Common myeloid progenitor, CD34-positive (primary cell): Measurements from ENCODE around the gene STOX2.
"Not testable (repeated sequence)": the region's sequence is repeated elsewhere in the genome, so short reads cannot be mapped to it uniquely, and the experiment has no call there.

Experiments
- CTCF ChIA-PET: fragments of 350-600 bp; sonication (Branson Sonifier 250); formaldehyde crosslinking; loops from one replicate; lab custom pipeline; 2021; ENCODE audit warnings: antibody characterized with exemption; lab: Charles Lee
- POLR2A ChIA-PET: fragments of 350-600 bp; sonication (Branson Sonifier 250); formaldehyde crosslinking; loops from one replicate; lab custom pipeline; 2021; ENCODE audit warnings: antibody characterized with exemption; lab: Charles Lee
- DNase-seq, 3 donors: peaks; one replicate each; pipeline versions ENCODE4 v3.0.0 to v3.0.0-alpha.2; 2013
- H3K27ac ChIP-seq, 2 experiments: 1 replicate in 1 of 2; 2 replicates in 1 of 2; pipeline ENCODE4 v1.7.0; 2013; ENCODE audit warnings: inconsistent platforms in 2 of 2, low read length in 2 of 2, mild to moderate bottlenecking in 2 of 2, low read depth in 1 of 2, moderate library complexity in 1 of 2; ENCODE audit not compliant: severe bottlenecking in 2 of 2, insufficient read depth in 1 of 2, poor library complexity in 1 of 2
- H3K27me3 ChIP-seq, 5 experiments: replicated peaks in 2 of 5; 1 replicate in 3 of 5; 2 replicates in 2 of 5; pipeline versions ENCODE4 v1.6.1 to v1.7.0; 2013; ENCODE audit warnings: low read length in 4 of 5, mild to moderate bottlenecking in 2 of 5, moderate library complexity in 2 of 5, inconsistent platforms in 1 of 5; ENCODE audit not compliant: insufficient read depth in 5 of 5, control insufficient read depth in 4 of 5
- H3K36me3 ChIP-seq, 4 experiments: 1 replicate in 2 of 4; 2 replicates in 2 of 4; pipeline versions ENCODE4 v1.6.1 to v1.7.0; 2013; ENCODE audit warnings: low read length in 3 of 4, control low read depth in 1 of 4, mild to moderate bottlenecking in 1 of 4; ENCODE audit not compliant: control insufficient read depth in 4 of 4, insufficient read depth in 4 of 4
- H3K4me1 ChIP-seq, 4 experiments: 1 replicate in 3 of 4; 2 replicates in 1 of 4; pipeline versions ENCODE4 v1.6.1 to v1.7.1; 2013; ENCODE audit warnings: low read length in 3 of 4, mild to moderate bottlenecking in 3 of 4, control low read depth in 1 of 4, inconsistent platforms in 1 of 4, moderate library complexity in 1 of 4; ENCODE audit not compliant: control insufficient read depth in 4 of 4, insufficient read depth in 4 of 4; ENCODE audit errors: control extremely low read depth in 1 of 4
- H3K4me3 ChIP-seq, 7 experiments: 1 replicate in 4 of 7; 2 replicates in 3 of 7; pipeline versions ENCODE4 v1.5.1 to v1.7.0; 2013; ENCODE audit warnings: mild to moderate bottlenecking in 7 of 7, low read length in 6 of 7, moderate library complexity in 6 of 7, inconsistent platforms in 2 of 7, low read depth in 2 of 7, control low read depth in 1 of 7; ENCODE audit not compliant: insufficient read depth in 4 of 7, control insufficient read depth in 1 of 7; ENCODE audit errors: extremely low read depth in 1 of 7
- H3K9me3 ChIP-seq, 5 experiments: 1 replicate in 4 of 5; 2 replicates in 1 of 5; pipeline versions ENCODE4 v1.6.1 to v1.7.1; 2013; ENCODE audit warnings: low read length in 4 of 5, mild to moderate bottlenecking in 2 of 5, inconsistent platforms in 1 of 5, low read depth in 1 of 5, moderate library complexity in 1 of 5; ENCODE audit not compliant: control insufficient read depth in 4 of 5, insufficient read depth in 2 of 5; ENCODE audit errors: control extremely low read depth in 1 of 5
- WGBS: methylation state at CpG from one replicate; pipeline ENCODE4 v1.1.5; 2013; ENCODE audit not compliant: insufficient coverage; 5-methylcytosine and 5-hydroxymethylcytosine counted together

STOX2 gene

DNA sequence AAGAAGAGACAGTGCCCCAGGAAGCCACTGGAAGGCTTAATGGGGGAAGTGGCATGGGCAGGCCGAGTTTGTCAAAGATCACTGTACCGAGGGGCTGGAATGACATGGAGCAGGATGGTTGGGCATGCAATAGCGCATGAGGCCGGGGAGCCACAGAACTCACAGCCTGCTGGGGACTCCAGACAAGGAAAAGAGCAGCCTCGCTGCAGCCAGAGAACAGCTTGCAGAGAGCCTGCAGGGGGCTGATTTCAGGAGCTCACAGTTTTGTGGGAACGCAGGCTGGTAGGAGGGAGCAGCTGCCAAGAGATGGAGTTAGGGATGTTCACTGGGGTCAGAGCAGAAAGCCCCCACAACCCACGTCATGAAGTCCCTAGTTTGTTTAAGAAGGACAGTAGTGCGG lies 45.4 kb downstream of the STOX2 start:
- no peaks in the 10 kb centered on the region for H3K9me3 ChIP-seq
- no peaks in the 10 kb centered on the region for H3K4me1 ChIP-seq
- no peak for DNase-seq
- WGBS = 98% methylated on average over 6 of the region's 8 CpGs
- H3K27ac ChIP-seq = no peak overlapping the region
- POLR2A ChIA-PET = no interaction called here
- H3K36me3 ChIP-seq = no peaks in the 10 kb centered on the region
- CTCF ChIA-PET = interaction anchor here (1.2 kb wide), 1 partner anchor 19 kb away, joined by 3 read pairs; no protein-coding TSS in a partner anchor
- no peaks in the 10 kb centered on the region for H3K27me3 ChIP-seq
- no peak overlapping the region for H3K4me3 ChIP-seq

DNA sequence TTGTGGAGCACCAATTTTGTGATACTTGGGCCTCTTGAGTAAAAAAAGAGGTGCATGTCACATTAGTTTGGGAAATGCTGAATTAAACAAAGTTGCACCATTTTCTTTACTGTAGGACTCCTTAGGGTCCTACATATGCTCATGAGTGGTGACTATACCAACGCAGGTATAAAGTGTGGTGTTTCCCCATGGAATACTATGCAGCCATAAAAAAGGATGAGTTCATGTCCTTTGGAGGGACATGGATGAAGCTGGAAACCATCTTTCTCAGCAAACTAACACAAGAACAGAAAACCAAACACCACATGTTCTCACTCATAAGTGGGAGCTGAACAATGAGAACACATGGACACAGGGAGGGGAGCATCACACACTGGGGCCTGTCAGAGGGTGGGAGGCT lies 47.5 kb downstream of the STOX2 start:
- H3K27me3 ChIP-seq, CTCF ChIA-PET, H3K36me3 ChIP-seq, H3K4me3 ChIP-seq, POLR2A ChIA-PET, DNase-seq, H3K9me3 ChIP-seq, H3K4me1 ChIP-seq, H3K27ac ChIP-seq: not testable (repeated sequence)
- 100% methylated on average over 1 of the region's 1 CpG for WGBS

DNA sequence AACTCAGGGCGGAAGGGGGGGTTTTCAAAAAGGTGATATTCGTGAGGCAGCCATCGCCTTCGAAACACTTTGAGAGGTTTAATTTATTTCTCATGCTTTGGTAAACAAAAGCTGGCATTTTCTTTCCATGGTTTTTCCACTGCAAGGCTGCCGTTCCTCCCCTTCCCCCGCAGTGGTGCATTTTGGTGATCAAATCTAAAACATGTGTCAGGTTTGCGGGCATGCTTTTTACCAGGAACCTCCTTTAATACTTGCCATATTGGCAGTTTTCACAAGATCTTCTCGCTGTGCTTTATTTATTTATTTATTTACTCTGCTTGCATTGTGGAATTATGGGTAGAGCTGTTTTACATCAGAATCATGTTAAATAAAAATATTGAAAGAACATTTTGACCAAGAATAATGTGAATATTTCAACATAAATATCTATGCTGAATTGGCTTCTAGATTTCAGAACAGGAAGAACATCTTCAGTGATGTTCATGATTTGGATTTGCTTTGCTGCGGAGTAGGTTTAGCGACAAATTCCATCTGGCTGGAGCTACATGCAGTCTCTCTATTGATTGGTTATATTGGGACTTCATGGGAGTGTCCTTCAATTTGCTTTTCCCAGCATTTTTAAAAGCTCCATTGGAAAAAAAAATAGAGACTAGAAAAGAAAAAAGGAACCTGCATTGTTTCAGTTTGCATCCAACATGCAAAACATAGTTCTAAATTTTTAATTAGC lies 54.4 kb downstream of the STOX2 start:
- ChIA-PET CTCF (interaction anchor here (0.8 kb wide), 1 partner anchor 69 kb away, joined by 3 read pairs; no protein-coding TSS in a partner anchor), POLR2A (interaction anchor here (0.7 kb wide), 1 partner anchor 1980 kb away, joined by 3 read pairs; no protein-coding TSS in a partner anchor)
- no peaks in the 10 kb centered on the region for H3K9me3 ChIP-seq
- WGBS = 93% methylated on average over 3 of the region's 10 CpGs
- peaks cover 0 to 2% (median 0%) of the 10 kb centered on the region in 5 experiments for H3K27me3 ChIP-seq
- no peak for DNase-seq
- H3K4me3 ChIP-seq = no peak overlapping the region
- no peak overlapping the region for H3K27ac ChIP-seq
- H3K4me1 ChIP-seq = no peaks in the 10 kb centered on the region
- no peaks in the 10 kb centered on the region for H3K36me3 ChIP-seq

DNA sequence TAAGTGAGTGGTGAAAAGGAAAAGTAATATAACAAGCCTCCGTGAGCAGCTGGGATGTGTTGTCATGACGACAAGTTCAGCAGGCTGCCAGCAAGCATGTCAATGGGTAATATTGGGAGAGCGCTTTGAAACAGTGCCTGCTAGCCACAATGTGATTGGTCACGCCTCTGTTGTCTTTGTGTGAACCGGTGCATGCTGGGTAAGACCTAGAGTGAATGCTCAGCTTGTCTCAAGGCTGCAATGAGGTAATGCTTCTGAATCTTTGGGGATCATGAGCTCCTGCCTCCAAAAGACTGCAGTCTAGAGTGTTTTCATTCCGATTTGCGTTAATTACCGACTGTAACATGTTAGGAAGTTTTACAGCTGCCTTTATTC lies 54.9 kb downstream of the STOX2 start:
- ChIA-PET CTCF (interaction anchor here (0.6 kb wide), 1 partner anchor 12 kb away, joined by 3 read pairs; no protein-coding TSS in a partner anchor), POLR2A (interaction anchor here (0.7 kb wide), 1 partner anchor 1980 kb away, joined by 3 read pairs; no protein-coding TSS in a partner anchor)
- WGBS = 87% methylated on average over 5 of the region's 8 CpGs

DNA sequence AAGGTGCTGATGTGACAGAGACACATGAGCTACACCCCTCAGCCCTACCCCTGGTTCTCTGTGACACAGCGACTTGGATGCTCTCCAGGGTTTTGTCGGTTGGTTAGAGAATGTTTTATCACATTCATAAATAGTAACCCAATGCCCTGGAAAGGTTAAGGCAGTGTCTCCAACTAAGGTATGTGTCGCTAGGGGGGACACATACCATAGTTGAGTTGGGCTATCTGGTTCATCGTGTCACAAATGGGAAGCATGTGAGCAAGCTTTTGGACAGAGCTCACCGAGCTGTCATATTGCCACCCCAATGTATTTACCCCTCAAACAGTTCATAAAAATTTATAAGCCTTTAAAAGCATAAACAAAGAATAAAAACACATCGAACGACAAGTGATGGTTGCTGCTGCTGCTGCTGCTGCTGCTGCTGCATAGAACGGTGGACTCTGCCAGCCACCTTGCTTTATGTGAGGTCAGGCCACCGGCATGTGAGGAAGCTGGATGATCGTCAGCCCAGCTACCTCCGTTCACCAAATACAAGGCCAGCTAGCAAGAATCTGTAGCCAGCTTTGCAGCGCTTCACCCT lies 55.9 kb downstream of the STOX2 start:
- ChIA-PET POLR2A (no interaction called here), CTCF (interaction anchor here (1.0 kb wide), 1 partner anchor 16 kb away, joined by 3 read pairs; no protein-coding TSS in a partner anchor)
- DNase-seq = no peak
- Histone ChIP-seq H3K36me3 (no peaks in the 10 kb centered on the region), H3K4me3 (no peak overlapping the region), H3K4me1 (no peaks in the 10 kb centered on the region), H3K27ac (no peak overlapping the region), H3K9me3 (no peaks in the 10 kb centered on the region), H3K27me3 (peaks cover 0 to 2% (median 0%) of the 10 kb centered on the region in 5 experiments)
- 92% methylated on average over 10 of the region's 12 CpGs for WGBS

More for the DNA sequence above, 54.9 kb downstream of the STOX2 start:
- Histone ChIP-seq H3K9me3 (no peaks in the 10 kb centered on the region), H3K27ac (no peak overlapping the region), H3K27me3 (peaks cover 0 to 2% (median 0%) of the 10 kb centered on the region in 5 experiments), H3K4me3 (no peak overlapping the region), H3K36me3 (no peaks in the 10 kb centered on the region), H3K4me1 (no peaks in the 10 kb centered on the region)
- peak in 1 of 3 donors; percentile 3 for DNase-seq

DNA sequence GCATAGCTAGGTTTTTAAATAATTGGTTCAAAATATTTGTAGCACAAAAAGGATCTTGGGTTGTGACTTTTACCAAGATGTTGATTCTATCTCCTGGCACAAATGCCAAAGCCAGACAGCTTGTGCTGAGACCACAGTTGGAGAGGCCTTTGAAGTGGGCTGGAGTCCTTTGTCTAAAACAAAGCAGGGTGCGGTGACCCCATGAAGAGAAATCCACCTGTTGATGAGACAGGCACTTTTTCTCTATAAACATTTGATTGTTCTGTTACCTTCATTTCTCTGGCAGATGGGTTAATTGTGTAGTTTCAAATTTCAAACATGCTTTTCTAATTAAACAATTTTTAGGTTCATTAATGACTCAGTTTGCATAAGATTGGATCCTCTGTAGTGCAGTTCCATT lies 56.7 kb downstream of the STOX2 start:
- DNase-seq = no peak
- POLR2A ChIA-PET = no interaction called here
- no peaks in the 10 kb centered on the region for H3K4me1 ChIP-seq
- no peak overlapping the region for H3K4me3 ChIP-seq
- H3K36me3 ChIP-seq = no peaks in the 10 kb centered on the region
- H3K9me3 ChIP-seq = no peaks in the 10 kb centered on the region
- no CpG with 5 or more reads among the region's 1 CpG for WGBS
- CTCF ChIA-PET = interaction anchor here (1.0 kb wide), 1 partner anchor 16 kb away, joined by 3 read pairs; no protein-coding TSS in a partner anchor
- peaks cover 0 to 2% (median 0%) of the 10 kb centered on the region in 5 experiments for H3K27me3 ChIP-seq
- H3K27ac ChIP-seq = no peak overlapping the region

DNA sequence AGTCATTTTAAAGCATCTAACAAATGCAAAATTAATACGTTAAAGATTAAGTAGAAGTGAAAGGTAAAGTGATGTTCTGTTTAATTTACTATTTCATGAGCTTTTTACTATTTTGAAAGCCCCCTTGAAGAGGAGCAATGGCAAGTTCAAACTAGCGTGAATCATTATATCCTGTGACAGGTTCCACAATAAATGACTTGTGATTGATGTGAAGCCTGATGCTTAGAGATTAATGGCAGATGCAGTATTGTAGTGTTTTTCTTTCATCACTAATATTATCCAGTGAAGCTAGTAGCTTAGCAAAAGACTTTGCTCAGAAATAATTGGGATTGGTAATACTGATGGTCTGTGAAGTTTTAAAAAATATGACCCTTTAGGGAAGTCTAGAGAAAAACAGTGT lies 57.3 kb downstream of the STOX2 start:
- ChIA-PET POLR2A (no interaction called here), CTCF (no interaction called here)
- WGBS = 100% methylated on average over 1 of the region's 2 CpGs
- DNase-seq = no peak
- Histone ChIP-seq H3K36me3 (no peaks in the 10 kb centered on the region), H3K27ac (no peak overlapping the region), H3K9me3 (no peaks in the 10 kb centered on the region), H3K4me3 (no peak overlapping the region), H3K27me3 (peaks cover 0 to 2% (median 0%) of the 10 kb centered on the region in 5 experiments), H3K4me1 (no peaks in the 10 kb centered on the region)
